DND-41 (cell line): ENCODE measurements around the gene PRKCD.

Experiments
- ATAC-seq: fragments of 200-7000 bp; cut with Tn5 transposase; 3 replicates; pipeline ENCODE4 v1.9.1; 2021; ENCODE audit warnings: low read depth; ENCODE audit not compliant: insufficient read depth
- DNase-seq: peaks from one replicate; pipeline ENCODE4 v3.0.0-alpha.2; 2020
- H2AFZ ChIP-seq: 2 replicates; pipeline ENCODE4 v1.6.0; 2012; ENCODE audit warnings: low read depth, low read length
- H3K27ac ChIP-seq: 2 replicates; pipeline ENCODE4 v1.5.1; 2012; ENCODE audit warnings: low read length, inconsistent platforms
- H3K27me3 ChIP-seq: fragments of 200-600 bp; sonication (generic); 2 replicates; pipeline ENCODE4 v1.6.0; 2012; ENCODE audit warnings: low read length, mild to moderate bottlenecking, inconsistent platforms; ENCODE audit not compliant: insufficient read depth, poor library complexity
- H3K36me3 ChIP-seq: 2 replicates; pipeline ENCODE4 v1.5.1; 2012; ENCODE audit warnings: low read length, inconsistent platforms; ENCODE audit not compliant: insufficient read depth
- H3K4me1 ChIP-seq: 2 replicates; pipeline ENCODE4 v1.5.1; 2012; ENCODE audit warnings: mild to moderate bottlenecking, low read length; ENCODE audit not compliant: insufficient read depth
- H3K4me2 ChIP-seq: 2 replicates; pipeline ENCODE4 v1.6.0; 2012; ENCODE audit warnings: mild to moderate bottlenecking, moderate library complexity, low read length, inconsistent platforms; ENCODE audit not compliant: insufficient read depth
- H3K4me3 ChIP-seq, 2 experiments: fragments of 200-600 bp in 1 of 2; shearing (Covaris generic) in 1 of 2; 2 replicates each; pipeline ENCODE4 v1.5.1; 2012 to 2016; ENCODE audit warnings: inconsistent platforms in 2 of 2, low read length in 2 of 2, mild to moderate bottlenecking in 2 of 2, low read depth in 1 of 2, moderate library complexity in 1 of 2
- H3K79me2 ChIP-seq: 2 replicates; pipeline ENCODE4 v1.6.0; 2012; ENCODE audit warnings: low read length, inconsistent platforms; ENCODE audit not compliant: insufficient read depth
- H3K9ac ChIP-seq: 2 replicates; pipeline ENCODE4 v1.6.0; 2012; ENCODE audit warnings: low read depth, mild to moderate bottlenecking, inconsistent platforms, low read length, moderate library complexity
- H3K9me3 ChIP-seq: 2 replicates; pipeline ENCODE4 v1.5.1; 2012; ENCODE audit warnings: low read length, moderate library complexity, mild to moderate bottlenecking, inconsistent platforms; ENCODE audit not compliant: insufficient read depth, severe bottlenecking
- H4K20me1 ChIP-seq: 2 replicates; pipeline ENCODE4 v1.6.0; 2012; ENCODE audit warnings: low read length; ENCODE audit not compliant: insufficient read depth
- CTCF ChIP-seq: IDR thresholded peaks from 2 replicates; pipeline ENCODE4 v1.5.1; 2012; ENCODE audit warnings: borderline replicate concordance, low read length, moderate library complexity, mild to moderate bottlenecking; ENCODE audit not compliant: poor library complexity, severe bottlenecking; ENCODE audit errors: extremely low read depth
- EZH2 ChIP-seq: IDR thresholded peaks from 3 replicates; pipeline ENCODE4 v1.6.1; 2012; ENCODE audit warnings: borderline replicate concordance, low read depth, mild to moderate bottlenecking, moderate library complexity, low read length, inconsistent platforms; ENCODE audit not compliant: severe bottlenecking

PRKCD gene

GRCh38 chr3:53222183-53222901 is 61.3 kb downstream of the PRKCD start:
- peaks cover 42% of the 10 kb centered on the region for H3K36me3 ChIP-seq
- H4K20me1 ChIP-seq: peaks cover 13% of the 10 kb centered on the region
- DNase-seq (no peak), ATAC-seq (no peak)
- H3K79me2 ChIP-seq: no peaks in the 10 kb centered on the region
- no peak overlapping the region for H3K9ac ChIP-seq
- no peak overlapping the region for H3K4me3 ChIP-seq
- no peak overlapping the region for H2AFZ ChIP-seq
- no peaks in the 10 kb centered on the region for H3K9me3 ChIP-seq
- TF ChIP-seq EZH2 (no peak), CTCF (no peak)
- H3K27ac ChIP-seq: no peak overlapping the region
- H3K4me1 ChIP-seq: no peaks in the 10 kb centered on the region
- no peak overlapping the region for H3K4me2 ChIP-seq
- no peaks in the 10 kb centered on the region for H3K27me3 ChIP-seq

- DNase-seq: no peak
Observed at GRCh38 chr3:53223025-53223424, 62.0 kb downstream of the PRKCD start.

GRCh38 chr3:53223541-53223966 is 62.5 kb downstream of the PRKCD start:
- no peaks in the 10 kb centered on the region for H3K4me1 ChIP-seq
- H2AFZ ChIP-seq: no peak overlapping the region
- H3K27ac ChIP-seq: no peak overlapping the region
- H3K9me3 ChIP-seq: no peaks in the 10 kb centered on the region
- H3K79me2 ChIP-seq: no peaks in the 10 kb centered on the region
- ATAC-seq (no peak), DNase-seq (no peak)
- H3K36me3 ChIP-seq: peaks cover 55% of the 10 kb centered on the region
- no peak for TF ChIP-seq EZH2
- no peak for TF ChIP-seq CTCF
- H3K9ac ChIP-seq: no peak overlapping the region
- H3K4me2 ChIP-seq: no peak overlapping the region
- H3K4me3 ChIP-seq: no peak overlapping the region
- H4K20me1 ChIP-seq: peaks cover 13% of the 10 kb centered on the region
- H3K27me3 ChIP-seq: no peaks in the 10 kb centered on the region

More at GRCh38 chr3:53223025-53223424, 62.0 kb downstream of the PRKCD start:
- Histone ChIP-seq H2AFZ (no peak overlapping the region), H3K36me3 (peaks cover 49% of the 10 kb centered on the region), H3K27ac (no peak overlapping the region), H3K27me3 (no peaks in the 10 kb centered on the region), H3K79me2 (no peaks in the 10 kb centered on the region), H4K20me1 (peaks cover 13% of the 10 kb centered on the region), H3K4me3 (no peak overlapping the region), H3K4me2 (no peak overlapping the region), H3K9me3 (no peaks in the 10 kb centered on the region), H3K9ac (no peak overlapping the region), H3K4me1 (no peaks in the 10 kb centered on the region)
- TF ChIP-seq EZH2 (no peak), CTCF (no peak)
- ATAC-seq: no peak
